ENCODE data around the gene DENND1A.

GRCh38 chr9:123589361-123590239 is 340.3 kb downstream of the DENND1A start:
- no peak for TF ChIP-seq GATA2 (IDR thresholded peaks at IDR 0.05; ENCODE audit: low read depth, low read length)
- no peak for TF ChIP-seq GATA3 (IDR thresholded peaks at IDR 0.05; ENCODE audit: low read depth, low read length)

Measured in SH-SY5Y (cell line).